Hypothalamus (tissue), 51 donors: ENCODE measurements around the gene SLC22A14.
"Not testable (repeated sequence)": the region's sequence is repeated elsewhere in the genome, so short reads cannot be mapped to it uniquely, and the experiment has no call there.

Source experiments
- DNase-seq, 51 donors: peaks; one replicate each; lab custom pipeline; 2025; lab: John Stamatoyannopoulos, UW

The SLC22A14 gene

DNA sequence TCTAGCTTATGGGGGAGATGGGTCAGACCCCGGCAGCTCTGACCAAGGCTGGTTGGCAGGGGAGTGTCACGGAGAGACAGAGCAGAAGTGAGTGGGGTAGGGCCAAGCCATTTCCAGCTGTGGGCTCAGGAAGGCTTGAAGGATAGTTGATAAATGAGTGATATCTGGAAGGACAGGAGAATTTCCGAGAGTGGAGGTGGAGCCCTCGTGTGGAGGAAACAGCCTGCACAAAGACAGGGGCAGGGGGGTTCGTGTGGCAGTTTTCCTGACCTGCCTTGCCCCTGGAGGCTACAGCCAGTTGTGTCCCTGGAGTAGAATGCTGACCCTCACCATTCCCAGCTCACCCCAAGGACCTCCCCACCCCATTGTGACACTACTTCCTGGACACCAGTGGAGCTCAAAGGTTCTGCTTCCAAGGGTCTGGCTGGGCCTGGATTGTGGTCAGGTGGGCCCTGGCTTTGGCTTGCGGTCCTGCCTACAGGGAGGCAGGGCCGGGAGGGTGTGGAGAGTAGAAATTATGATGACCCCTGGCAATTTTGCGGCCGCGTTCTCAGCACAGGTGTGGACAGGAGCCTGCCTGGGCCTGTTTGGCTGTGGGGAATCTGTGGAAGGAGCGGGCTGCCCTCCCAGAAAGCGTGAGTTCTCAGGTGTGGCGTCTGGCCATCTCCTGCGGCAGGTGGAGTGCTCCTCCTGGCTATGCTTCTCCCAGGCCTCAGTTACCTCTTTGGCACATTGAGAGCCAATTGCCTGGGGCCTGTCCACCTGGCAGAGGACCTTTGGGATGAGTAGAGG lies at the start of gene SLC22A14:
TSS of gene SLC22A14 (plus strand) at position 400 of the 792 bp plus-strand sequence. CDS start 23,733 bp downstream, outside the sequence.
- no peak for DNase-seq

DNA sequence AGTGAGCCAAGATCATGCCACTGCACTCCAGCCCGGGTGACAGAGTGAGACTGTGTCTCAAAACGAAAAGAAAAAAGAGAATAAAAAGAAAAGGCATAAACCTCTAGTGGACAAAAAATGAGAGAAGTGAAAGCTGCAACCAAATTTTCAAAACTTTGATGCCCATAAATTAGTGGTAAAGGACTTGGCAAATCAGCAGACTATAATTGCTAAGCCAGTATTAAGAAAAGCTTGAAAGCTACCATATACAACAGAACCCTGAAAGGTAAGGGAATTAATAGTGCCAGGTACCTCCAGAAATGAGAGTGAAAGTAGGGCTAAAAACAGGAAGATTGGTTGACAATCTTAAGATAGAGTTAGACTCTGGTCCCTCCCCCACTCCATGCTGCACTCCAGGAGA lies 49.4 kb upstream of the SLC22A14 start:
- no peak for DNase-seq

GRCh38 chr3:38235466-38235865 lies 46.6 kb upstream of the SLC22A14 start:
- no peak for DNase-seq

- no peak for DNase-seq
These were observed 43.6 kb upstream of the SLC22A14 start for GRCh38 chr3:38238416-38239008.

GRCh38 chr3:38242812-38243211 lies 39.3 kb upstream of the SLC22A14 start:
- not testable (repeated sequence) for DNase-seq

- DNase-seq: no peak
These were observed 36.2 kb upstream of the SLC22A14 start for GRCh38 chr3:38245930-38246329.

- peak in 2 of 51 donors; percentile 2 for DNase-seq
These were observed 34.6 kb upstream of the SLC22A14 start for GRCh38 chr3:38247366-38248035.

DNA sequence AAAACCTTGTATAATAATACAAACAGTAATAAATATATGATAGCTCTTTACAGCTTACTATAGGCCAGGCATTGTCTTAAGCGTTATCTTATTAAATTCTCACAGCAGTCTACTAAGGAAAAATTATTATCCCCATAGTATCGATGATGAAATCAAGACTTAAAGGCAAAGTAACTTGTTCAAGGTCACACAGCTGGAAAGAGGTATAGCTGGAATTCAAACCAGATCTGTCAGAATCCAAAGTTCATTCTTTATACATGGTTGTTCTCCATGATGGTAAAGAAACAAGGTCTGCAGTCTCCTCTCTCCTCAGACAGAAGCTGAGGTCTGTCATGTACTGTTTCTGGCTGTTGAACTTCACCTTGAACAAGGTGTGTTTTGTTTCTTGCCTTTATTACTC lies 31.9 kb upstream of the SLC22A14 start:
- no peak for DNase-seq

DNA sequence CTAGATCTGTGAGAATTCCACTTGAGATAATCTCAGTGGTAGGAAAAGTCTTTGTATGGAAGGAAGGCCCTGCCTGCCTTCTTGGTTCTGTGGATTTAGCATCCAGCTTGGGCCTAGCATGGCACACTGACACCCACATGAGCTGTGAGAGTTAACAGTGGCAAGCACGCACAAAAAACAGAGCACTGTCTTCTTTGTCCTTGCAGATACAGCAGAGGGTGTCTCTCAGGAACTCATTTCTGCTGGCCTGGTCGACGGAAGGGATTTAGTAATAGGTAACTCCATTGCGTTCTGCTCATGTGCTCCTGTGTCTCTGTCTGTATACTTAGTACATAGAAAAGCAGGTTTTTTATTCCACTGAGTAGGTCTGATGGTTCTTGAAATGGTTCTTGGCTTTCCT lies 30.9 kb upstream of the SLC22A14 start:
- DNase-seq: no peak

- DNase-seq: no peak
These were observed 28.4 kb upstream of the SLC22A14 start for GRCh38 chr3:38253704-38254103.

DNA sequence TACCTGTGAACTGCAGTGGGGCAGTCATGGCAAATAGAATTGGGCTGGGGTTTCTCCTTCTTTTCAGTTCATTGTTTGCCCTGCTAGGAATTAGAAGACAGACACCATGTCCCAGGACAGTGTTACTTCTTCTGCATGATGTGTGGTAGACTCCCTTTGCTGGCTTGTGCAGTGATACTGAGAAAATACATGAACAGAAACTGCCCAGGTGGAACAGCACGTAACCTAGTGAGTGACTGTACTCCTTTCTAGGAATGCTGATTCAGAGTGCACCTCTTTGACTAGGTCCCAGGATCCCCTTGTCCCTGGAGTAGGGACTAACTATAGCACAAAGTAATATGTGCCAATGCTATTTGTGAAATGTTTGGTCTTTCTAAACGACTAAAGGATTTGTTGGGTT lies 27.2 kb upstream of the SLC22A14 start:
- no peak for DNase-seq

GRCh38 chr3:38255627-38256026 lies 26.5 kb upstream of the SLC22A14 start:
- DNase-seq: no peak

- no peak for DNase-seq
These were observed 24.5 kb upstream of the SLC22A14 start for GRCh38 chr3:38257583-38257982.

DNA sequence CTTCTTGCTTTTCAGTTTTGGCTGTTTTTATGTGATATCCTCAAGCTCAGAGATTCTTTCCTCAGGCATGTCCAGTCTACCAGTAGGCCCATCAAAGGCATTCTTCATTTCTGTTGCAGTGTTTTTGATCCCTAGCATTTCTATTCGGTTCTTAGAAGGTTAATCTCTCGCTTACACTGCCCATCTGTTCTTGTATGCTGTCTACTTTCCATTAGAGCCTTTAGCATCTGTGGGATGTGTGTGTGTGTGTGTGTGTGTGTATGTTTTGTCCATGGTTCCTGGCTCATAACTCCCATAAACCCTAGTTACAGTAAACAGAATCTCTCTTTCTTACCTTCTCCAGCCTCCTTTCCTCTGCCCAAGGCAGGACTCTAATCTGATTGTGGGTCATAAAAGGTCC lies 21.6 kb upstream of the SLC22A14 start:
- DNase-seq: no peak

GRCh38 chr3:38264353-38264771 lies 17.7 kb upstream of the SLC22A14 start:
- DNase-seq: peak in 2 of 51 donors; percentile 2 to 28

DNA sequence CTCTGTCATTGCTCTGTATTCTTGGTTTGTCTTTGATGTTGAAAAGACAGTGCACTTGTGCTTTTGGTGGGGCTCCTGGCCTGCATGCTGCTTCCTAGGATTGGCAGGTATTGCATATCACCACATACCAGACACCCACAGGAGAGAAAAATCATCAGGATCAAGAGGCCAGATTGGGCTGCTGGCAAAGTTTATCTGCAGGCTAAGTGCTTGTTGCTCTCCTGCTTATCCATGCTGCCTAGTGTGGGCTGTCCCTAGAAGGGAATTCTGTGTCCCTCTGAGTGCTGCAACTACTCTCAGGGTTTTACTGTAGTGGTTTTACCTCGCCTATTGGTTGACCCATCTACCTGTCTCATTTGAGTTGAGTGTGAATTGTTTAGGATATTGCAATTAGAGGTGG lies 17.3 kb upstream of the SLC22A14 start:
- DNase-seq: no peak

GRCh38 chr3:38265604-38266307 lies 16.3 kb upstream of the SLC22A14 start, which contains the start of gene SLC22A13:
Gene SLC22A13 (plus strand): TSS chr3:38265812. CDS start chr3:38265861, 49 bp downstream.
- no peak for DNase-seq

DNA sequence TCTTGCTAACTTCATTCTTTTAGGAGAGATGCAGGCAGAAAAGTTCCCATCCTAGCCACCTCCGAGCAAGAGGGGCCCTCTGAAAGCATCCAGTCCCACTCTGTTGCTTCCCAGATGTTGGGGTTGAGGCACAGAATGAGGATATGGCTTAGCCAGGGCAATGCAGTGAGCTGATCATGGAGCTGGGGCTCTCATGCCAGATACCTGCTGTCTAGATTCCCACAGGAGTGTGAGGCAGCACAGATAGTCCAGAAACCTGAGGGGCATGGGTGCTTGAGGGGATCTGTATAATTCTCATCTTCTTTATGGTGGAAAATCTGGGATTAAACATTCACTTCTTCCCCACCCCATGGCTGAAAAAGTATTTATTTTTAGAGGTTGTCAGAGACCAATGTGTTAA lies 15.3 kb upstream of the SLC22A14 start:
- no peak for DNase-seq

DNA sequence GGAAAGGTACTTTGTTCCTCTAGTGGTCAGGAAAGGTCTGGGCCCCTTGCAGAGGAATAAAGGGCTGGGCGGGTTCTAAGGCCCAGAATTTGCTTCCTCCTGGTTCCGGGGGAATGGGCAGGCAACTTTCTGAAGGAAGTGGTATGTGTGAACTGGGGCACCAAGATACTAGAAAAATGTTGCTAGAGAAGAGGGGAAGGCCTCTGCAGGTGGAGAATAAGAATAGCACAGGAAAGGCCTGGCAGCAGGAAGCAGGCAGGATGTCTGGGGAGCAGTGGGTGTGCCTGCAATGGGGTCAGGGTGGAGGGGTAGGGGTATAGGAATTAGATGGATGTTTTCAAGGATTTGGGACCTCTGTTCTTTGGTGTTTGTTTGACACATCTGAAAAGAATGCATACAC lies 14.4 kb upstream of the SLC22A14 start:
- DNase-seq: no peak

DNA sequence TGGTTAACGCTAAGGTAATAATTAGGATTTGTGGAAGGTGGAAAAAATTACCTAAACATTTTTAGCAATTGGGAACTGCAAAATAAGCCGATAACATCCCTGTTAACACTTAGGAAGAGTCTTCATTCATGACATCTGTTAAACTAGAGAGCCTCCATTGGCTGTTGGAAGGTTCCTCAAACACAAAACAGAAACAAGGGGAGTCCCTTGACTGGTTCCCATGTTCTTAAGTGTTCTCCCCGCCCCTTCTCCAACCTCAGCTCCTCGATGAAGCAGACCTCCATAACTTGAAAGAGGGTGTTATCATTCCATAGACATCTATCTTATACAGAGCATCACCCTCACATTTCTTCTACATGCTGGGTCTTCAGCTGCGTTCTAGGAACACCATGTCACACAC lies 14.0 kb upstream of the SLC22A14 start:
- no peak for DNase-seq

GRCh38 chr3:38268522-38268921 lies 13.6 kb upstream of the SLC22A14 start:
- DNase-seq: no peak
